GM18873 (cell line): ENCODE results near the gene ARFGAP3.

ENCODE experiments used
- ATAC-seq: cut with Tn5 transposase; IDR thresholded peaks from one replicate; pipeline ENCODE4 v1.9.1; 2021; ENCODE audit warnings: mild to moderate bottlenecking, moderate library complexity, moderate number of reproducible peaks; ENCODE audit not compliant: unreplicated experiment, low FRiP score

The ARFGAP3 gene

DNA sequence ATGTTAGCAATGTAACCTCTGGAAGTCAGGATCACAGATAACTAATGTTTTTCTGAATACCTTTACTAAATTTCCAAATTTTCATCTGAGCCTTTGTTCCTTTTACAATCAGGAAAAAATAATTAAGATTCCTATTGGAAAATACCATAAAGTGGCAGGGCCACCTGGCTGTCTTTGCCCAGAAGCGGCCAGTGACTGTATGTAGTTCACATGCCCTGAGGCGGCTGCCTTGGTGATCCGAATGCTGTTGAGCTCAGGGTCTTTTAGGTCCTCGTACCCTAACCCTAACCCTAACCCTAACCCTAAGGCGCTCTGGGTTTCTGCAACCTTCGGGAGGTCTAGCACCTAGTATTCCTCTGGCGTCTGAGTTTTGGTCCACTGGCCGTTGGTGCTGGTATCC is 8.5 kb upstream of the ARFGAP3 start:
- ATAC-seq, result no peak

- ATAC-seq, result no peak
Measured at GRCh38 chr22:42863349-42863961, 6.4 kb upstream of the ARFGAP3 start.

- no peak for ATAC-seq
Measured at GRCh38 chr22:42862045-42862734, 5.1 kb upstream of the ARFGAP3 start.

DNA sequence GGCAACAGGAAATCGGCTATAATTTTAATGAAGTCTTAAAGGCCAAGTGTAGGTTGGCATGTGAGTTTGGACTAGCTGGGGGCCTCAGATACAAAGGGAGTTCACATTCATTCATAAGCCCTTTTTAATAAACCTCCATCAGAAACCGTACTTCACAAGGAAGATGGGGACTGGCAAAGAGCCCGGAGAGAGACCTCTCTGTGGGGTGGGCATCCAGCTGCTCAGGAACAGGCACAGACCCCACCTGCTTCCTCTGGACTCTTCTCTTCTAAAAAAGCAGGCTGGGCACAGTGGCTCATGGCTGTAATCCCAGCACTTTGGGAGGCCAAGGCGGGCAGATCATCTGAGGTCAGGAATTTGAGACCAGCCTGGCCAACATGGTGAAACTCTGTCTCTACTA is 3.9 kb upstream of the ARFGAP3 start:
- no peak for ATAC-seq

DNA sequence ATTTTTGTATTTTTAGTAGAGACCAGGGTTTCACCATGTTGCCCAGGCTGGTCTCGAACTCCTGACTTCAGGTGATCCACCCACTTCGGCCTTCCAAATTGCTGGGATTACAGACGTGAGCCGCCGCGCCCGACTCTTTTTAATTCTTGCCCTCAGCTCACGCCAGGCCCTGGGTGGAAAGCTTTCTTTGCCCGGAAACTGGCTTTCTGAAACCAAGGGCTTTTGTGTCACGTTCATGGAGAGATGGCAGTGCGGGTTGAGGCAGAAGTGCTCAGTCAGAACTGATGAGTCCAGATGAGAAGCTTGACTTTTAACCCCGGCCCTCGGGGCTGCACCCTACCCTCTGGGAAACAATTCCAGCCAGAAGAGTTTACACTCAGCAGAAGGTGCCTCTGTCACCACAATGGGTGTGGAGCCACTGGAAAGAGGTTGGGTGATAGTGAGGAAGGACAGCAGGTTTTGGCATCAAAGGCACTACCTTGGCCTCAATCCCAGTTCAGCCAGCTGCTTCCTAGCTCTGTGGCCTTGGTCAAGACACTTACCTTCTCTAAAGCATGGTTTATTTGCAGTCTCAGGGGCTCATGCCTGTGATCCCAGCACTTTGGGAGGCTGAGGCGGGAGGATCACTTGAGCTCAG is 890 bp upstream of the ARFGAP3 start:
- ATAC-seq, result no peak

- ATAC-seq, result peak; percentile 13
Measured at GRCh38 chr22:42856179-42856864, 751 bp downstream of the ARFGAP3 start.

GRCh38 chr22:42855721-42856120 is 1.4 kb downstream of the ARFGAP3 start:
- no peak for ATAC-seq

GRCh38 chr22:42855211-42855610 is 1.9 kb downstream of the ARFGAP3 start:
- ATAC-seq, result no peak

DNA sequence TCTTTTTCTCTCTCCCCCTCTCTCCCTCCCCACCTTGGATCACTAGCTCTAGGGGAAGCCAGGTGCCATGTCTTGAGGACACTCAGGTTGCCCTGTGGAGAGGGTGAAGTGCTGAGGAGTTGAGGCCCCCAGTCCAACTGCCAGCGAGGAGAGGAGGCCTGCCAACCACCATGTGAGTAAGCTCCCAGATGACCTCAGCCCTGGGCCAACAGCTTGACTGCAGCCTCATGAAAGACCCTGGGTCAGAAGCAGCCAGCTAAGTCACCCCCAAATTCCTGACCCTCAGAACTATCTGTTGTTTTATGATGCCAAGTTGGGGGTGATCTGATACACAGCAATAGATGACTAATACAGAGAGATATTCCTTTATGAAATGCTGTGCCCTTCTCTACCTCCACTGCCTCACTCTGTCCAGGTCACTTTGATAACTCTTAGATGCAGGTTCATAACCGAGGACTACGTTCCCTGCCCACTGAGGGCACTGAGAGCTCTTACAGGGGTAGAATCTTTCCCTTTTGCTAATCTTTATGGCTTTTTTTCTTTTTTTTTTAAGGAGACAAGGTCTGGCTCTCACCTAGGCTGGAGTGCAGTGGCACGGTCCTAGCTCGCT is 8.0 kb downstream of the ARFGAP3 start:
- ATAC-seq, result no peak

- no peak for ATAC-seq
Measured at GRCh38 chr22:42847110-42847509, 10.0 kb downstream of the ARFGAP3 start.

DNA sequence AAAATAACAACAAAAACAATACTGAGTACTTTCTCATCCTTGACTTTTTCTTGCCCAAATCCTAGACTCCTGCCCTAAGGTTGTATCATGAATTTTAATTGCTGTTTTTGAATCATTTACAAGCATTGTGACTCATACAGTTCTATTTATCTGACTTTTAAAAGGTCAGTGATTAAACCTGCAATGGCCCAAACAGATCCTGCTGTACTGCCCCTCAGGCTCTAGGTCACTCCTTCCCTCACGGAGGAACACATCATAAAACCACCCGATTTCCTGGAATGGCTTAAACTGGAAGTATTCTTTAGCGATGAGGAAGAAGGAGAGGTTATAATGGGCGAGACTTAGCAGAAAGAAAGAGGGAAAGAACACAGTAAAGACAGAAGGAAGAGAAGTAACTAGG is 12.3 kb downstream of the ARFGAP3 start:
- no peak for ATAC-seq

DNA sequence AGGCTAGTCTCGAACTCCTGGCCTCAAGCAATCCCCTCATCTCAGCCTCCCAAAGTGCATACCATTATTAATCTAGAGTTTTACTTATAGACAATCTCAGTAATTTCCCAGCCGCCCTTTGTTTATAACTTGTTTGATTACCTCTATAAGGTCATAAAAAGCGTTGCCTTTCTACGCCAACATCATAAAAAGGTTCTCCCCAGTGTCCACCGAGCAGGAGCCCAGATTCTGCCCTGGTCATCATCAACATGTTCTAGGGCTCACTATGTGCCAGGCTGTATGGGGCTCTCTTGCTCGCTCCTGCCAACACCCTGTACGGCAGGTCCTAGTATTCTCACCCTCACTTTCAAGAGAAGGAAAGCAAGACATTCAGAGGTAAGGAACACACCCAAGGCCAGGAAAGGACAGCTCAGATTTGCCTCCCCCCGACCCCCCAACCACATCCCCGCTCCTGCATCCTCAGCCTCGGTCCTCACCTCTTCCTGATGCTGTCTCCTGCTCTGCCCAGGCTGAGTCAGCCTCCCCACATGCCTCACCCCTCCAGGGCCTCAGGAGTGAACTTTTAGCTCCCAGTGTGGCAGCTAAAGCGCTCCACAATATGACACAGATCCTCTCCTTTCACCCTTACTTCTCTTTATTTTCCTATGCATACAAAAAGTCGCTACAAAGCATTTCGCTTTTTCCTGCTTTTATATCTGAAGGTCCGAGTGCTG is 14.3 kb downstream of the ARFGAP3 start:
- ATAC-seq, result no peak

DNA sequence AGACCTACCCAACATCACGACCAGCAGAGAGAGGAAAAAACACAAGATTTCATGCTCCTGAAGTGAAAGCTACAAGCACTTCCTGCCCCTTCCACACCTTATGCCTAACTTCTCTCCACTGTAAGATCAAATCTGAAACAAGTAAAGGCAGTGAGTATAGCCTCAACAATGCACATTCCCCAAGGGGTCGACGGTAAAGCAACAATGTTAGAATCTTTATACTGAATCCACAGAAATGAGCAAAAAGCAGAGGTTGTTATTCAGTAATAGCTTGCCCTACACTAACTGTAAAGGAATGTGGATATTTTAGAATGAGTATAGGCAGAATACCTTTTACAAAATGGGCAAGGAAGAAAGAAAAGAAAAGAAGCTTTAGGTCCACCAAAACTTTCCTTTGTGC is 15.6 kb downstream of the ARFGAP3 start:
- no peak for ATAC-seq

DNA sequence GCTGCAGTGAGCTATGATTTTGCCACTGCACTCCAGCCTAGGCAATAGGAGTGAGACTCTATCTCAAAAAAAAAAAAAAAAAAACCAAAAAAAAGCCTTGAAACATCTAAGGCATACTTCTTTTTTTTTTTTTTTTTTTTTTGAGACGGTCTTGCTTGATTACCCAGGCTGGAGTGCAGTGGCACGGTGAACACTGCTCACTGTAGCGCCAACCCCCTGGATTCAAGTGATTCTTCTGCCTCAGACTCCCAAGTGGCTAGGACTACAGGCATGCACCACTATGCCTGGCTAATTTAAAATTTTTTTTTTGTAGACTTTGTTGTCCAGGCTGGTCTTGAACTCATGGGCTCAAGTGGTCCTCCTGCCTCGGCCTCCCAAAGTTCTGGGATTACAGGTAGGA is 19.5 kb downstream of the ARFGAP3 start:
- ATAC-seq, result no peak

DNA sequence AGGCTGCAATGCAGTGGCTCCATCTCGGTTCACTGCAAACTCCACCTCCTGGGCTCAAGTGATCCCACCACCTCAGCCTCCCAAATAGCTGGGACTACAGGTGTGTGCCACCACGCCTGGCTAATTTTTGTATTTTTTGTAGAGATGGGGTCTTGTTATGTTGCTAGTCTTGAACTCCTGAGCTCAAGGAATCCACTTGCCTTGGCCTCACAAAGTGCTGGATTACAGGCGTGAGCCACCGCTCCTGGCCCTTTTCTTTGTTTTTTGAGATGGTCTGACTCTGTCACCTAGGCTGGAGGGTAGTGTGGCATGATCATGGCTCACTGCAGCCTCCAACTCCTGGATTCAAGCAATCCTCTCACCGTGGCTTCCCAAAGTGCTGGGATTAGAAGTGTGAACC is 21.0 kb downstream of the ARFGAP3 start:
- no peak for ATAC-seq

DNA sequence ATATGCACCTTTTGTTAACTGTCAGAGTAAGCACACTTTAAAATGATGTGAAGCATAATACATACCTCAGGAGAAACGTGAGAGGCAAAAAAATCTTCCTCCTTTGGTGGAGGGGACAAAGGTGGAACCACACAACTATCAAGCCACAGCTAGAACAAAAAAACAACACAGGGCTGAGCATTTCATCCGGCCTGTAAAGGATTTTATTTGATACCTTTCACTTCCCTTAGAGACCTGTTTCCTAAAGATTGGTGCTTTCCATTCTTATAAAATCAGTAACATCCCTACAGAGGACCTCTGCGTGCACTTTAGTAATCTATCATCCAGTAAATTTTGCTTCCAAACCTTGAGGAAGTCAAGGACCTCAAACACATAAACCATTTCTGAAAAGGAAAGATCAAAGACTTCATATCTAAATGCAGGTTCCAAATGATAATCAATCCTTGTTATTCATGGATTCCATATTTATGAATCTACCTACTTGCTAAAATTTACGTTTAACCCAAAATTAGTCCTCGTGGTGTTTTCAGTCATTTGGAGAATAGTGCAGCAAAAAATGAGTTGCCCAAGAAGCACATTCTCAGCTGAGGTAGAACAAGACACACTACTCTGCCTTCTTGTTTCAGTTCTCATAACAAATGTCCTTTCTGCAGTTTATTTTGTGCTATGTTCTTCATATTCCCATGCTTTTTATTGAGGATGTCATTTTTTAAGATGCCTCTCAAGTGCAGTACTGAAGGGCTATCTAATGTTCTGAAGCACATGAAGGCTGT is 22.7 kb downstream of the ARFGAP3 start:
- ATAC-seq, result no peak

DNA sequence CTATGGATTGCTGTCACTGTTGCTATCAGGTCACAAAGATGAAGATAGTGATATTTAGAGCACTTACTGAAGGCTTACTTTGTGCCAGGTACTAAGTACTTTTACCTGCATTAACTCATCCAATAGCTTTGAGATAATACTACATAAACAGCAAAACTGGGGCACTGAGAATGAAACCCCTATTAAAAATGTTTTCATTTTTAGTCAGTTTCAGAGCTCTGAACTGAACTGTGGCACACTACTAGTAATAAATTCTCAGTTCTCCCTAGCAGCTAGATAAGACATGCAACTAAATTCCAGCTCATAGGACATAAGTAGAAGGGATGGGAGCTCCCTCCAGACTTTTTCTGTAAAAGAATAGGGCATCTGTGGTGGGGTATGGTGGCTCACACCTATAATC is 24.0 kb downstream of the ARFGAP3 start:
- no peak for ATAC-seq

- ATAC-seq, result no peak
Measured at GRCh38 chr22:42831712-42832111, 25.4 kb downstream of the ARFGAP3 start.

DNA sequence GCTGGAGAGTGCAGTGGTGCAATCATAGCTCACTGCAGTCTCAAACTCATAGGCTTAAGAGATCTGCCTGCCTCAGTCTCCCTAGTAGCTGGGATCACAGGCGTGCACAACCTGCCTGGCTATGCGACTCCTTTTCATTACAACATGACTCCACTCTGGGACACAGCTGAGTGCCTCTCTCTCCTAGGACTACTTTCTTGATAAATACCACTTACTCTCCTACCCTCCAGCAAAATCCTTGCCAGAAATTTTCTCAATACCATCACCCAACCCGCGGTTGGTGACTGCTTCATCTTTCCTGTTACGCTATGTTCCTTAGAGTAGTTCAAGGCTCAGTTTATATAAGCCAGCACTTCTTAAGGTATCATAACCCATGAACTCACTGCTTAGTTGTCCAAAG is 26.9 kb downstream of the ARFGAP3 start:
- ATAC-seq, result no peak

DNA sequence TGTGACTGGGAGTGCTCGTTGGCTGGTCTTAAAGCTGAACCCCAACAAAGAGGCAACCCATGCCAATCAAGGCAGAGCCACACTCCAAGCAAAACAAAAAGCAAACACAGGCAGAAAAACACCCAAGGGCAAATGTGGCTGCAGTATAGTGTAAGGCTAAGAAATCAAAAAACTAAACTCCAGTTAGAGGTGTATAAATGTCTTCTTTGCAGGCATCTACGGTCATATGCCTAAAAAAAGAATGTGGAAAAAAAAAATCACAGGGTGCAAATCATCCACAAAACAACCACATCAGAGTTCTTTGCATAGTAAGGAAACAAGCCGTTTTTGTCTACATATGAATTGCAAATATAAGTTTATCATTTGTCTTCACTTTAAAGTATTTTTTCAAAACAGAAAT is 27.8 kb downstream of the ARFGAP3 start:
- ATAC-seq, result no peak
